DND-41 (cell line): ENCODE data around the gene FUNDC2.
A peak's percentile ranks its signal among the peaks of the same experiment; 100 is the strongest.

ENCODE experiments used
- ATAC-seq: fragments of 200-7000 bp; cut with Tn5 transposase; 3 replicates; pipeline ENCODE4 v1.9.1; 2021; ENCODE audit warnings: low read depth; ENCODE audit not compliant: insufficient read depth
- DNase-seq: peaks from one replicate; pipeline ENCODE4 v3.0.0-alpha.2; 2020
- H2AFZ ChIP-seq: 2 replicates; pipeline ENCODE4 v1.6.0; 2012; ENCODE audit warnings: low read depth, low read length
- H3K27ac ChIP-seq: 2 replicates; pipeline ENCODE4 v1.5.1; 2012; ENCODE audit warnings: low read length, inconsistent platforms
- H3K27me3 ChIP-seq: fragments of 200-600 bp; sonication (generic); 2 replicates; pipeline ENCODE4 v1.6.0; 2012; ENCODE audit warnings: low read length, mild to moderate bottlenecking, inconsistent platforms; ENCODE audit not compliant: insufficient read depth, poor library complexity
- H3K36me3 ChIP-seq: 2 replicates; pipeline ENCODE4 v1.5.1; 2012; ENCODE audit warnings: low read length, inconsistent platforms; ENCODE audit not compliant: insufficient read depth
- H3K4me1 ChIP-seq: 2 replicates; pipeline ENCODE4 v1.5.1; 2012; ENCODE audit warnings: mild to moderate bottlenecking, low read length; ENCODE audit not compliant: insufficient read depth
- H3K4me2 ChIP-seq: 2 replicates; pipeline ENCODE4 v1.6.0; 2012; ENCODE audit warnings: mild to moderate bottlenecking, moderate library complexity, low read length, inconsistent platforms; ENCODE audit not compliant: insufficient read depth
- H3K4me3 ChIP-seq, 2 experiments: fragments of 200-600 bp in 1 of 2; shearing (Covaris generic) in 1 of 2; 2 replicates each; pipeline ENCODE4 v1.5.1; 2012 to 2016; ENCODE audit warnings: inconsistent platforms in 2 of 2, low read length in 2 of 2, mild to moderate bottlenecking in 2 of 2, low read depth in 1 of 2, moderate library complexity in 1 of 2
- H3K79me2 ChIP-seq: 2 replicates; pipeline ENCODE4 v1.6.0; 2012; ENCODE audit warnings: low read length, inconsistent platforms; ENCODE audit not compliant: insufficient read depth
- H3K9ac ChIP-seq: 2 replicates; pipeline ENCODE4 v1.6.0; 2012; ENCODE audit warnings: low read depth, mild to moderate bottlenecking, inconsistent platforms, low read length, moderate library complexity
- H3K9me3 ChIP-seq: 2 replicates; pipeline ENCODE4 v1.5.1; 2012; ENCODE audit warnings: low read length, moderate library complexity, mild to moderate bottlenecking, inconsistent platforms; ENCODE audit not compliant: insufficient read depth, severe bottlenecking
- H4K20me1 ChIP-seq: 2 replicates; pipeline ENCODE4 v1.6.0; 2012; ENCODE audit warnings: low read length; ENCODE audit not compliant: insufficient read depth
- EZH2 ChIP-seq: IDR thresholded peaks from 3 replicates; pipeline ENCODE4 v1.6.1; 2012; ENCODE audit warnings: borderline replicate concordance, low read depth, mild to moderate bottlenecking, moderate library complexity, low read length, inconsistent platforms; ENCODE audit not compliant: severe bottlenecking
- TF ChIP-seq, protein P1 (sequence below): IDR thresholded peaks from 2 replicates; pipeline ENCODE4 v1.5.1; 2012; ENCODE audit warnings: borderline replicate concordance, low read length, moderate library complexity, mild to moderate bottlenecking; ENCODE audit not compliant: poor library complexity, severe bottlenecking; ENCODE audit errors: extremely low read depth

Gene FUNDC2

DNA sequence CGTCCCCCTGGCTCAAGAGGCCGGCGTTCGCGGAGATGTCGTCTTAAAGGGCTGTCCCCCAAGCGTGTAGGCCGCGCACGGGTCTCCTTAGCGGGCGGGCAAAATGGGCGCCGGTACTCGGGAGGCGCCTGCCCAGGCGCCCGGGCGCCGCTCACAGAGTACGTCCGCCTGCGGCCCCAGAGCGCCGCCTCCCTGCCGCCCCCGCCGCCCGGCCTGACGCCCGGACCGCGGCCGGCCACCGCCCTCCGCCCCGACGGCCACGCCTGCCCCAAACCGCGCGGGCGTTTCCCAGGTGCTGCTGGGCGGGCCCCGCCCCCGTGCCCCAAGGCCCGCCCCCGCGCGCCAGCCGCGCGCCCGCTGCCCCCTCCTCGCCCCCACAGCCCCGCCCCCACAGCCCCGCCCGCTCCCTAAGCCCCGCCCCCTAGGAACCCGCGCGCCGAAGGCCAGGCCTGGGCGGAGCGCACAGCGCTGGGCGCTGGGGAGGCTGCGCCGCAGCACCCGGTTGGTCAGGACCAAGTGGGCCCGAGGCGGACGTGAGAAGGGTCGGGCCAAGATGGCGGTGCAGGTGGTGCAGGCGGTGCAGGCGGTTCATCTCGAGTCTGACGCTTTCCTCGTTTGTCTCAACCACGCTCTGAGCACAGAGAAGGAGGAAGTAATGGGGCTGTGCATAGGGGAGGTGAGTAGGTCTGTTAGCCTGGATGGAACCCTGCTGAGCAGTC lies 44.5 kb downstream of the FUNDC2 start, which contains the start of the genes BRCC3, CMC4 and MTCP1:
Gene BRCC3 (plus strand): TSS at position 534 of the 719 bp plus-strand sequence. CDS start 20 bp downstream, at position 554.
Gene CMC4 (minus strand): TSS at position 162 of the 719 bp plus-strand sequence. CDS start 7,113 bp downstream, outside the sequence.
Gene MTCP1 (minus strand): TSS at position 162 of the 719 bp plus-strand sequence. CDS start 5,126 bp downstream, outside the sequence.
- Histone ChIP-seq H3K27me3 (no peaks in the 10 kb centered on the region), H2AFZ (peak within 1 kb of the TSS; percentile 78), H3K9me3 (no peaks in the 10 kb centered on the region), H3K36me3 (peaks cover 25% of the 10 kb centered on the region), H3K9ac (peak within 1 kb of the TSS; percentile 69), H3K4me2 (peak within 1 kb of the TSS; percentile 94), H3K4me1 (peaks cover 54% of the 10 kb centered on the region), H3K27ac (peak within 1 kb of the TSS; percentile 94), H3K4me3 (peak within 1 kb of the TSS; percentile 81 to 83; a peak in 3 of 4 replicates), H4K20me1 (no peaks in the 10 kb centered on the region), H3K79me2 (peaks cover 55% of the 10 kb centered on the region)
- peak; percentile 93 for ATAC-seq
- peak; percentile 83 for DNase-seq
- no peak for TF ChIP-seq EZH2
- TF ChIP-seq, protein P1, sequence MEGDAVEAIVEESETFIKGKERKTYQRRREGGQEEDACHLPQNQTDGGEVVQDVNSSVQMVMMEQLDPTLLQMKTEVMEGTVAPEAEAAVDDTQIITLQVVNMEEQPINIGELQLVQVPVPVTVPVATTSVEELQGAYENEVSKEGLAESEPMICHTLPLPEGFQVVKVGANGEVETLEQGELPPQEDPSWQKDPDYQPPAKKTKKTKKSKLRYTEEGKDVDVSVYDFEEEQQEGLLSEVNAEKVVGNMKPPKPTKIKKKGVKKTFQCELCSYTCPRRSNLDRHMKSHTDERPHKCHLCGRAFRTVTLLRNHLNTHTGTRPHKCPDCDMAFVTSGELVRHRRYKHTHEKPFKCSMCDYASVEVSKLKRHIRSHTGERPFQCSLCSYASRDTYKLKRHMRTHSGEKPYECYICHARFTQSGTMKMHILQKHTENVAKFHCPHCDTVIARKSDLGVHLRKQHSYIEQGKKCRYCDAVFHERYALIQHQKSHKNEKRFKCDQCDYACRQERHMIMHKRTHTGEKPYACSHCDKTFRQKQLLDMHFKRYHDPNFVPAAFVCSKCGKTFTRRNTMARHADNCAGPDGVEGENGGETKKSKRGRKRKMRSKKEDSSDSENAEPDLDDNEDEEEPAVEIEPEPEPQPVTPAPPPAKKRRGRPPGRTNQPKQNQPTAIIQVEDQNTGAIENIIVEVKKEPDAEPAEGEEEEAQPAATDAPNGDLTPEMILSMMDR = no peak

DNA sequence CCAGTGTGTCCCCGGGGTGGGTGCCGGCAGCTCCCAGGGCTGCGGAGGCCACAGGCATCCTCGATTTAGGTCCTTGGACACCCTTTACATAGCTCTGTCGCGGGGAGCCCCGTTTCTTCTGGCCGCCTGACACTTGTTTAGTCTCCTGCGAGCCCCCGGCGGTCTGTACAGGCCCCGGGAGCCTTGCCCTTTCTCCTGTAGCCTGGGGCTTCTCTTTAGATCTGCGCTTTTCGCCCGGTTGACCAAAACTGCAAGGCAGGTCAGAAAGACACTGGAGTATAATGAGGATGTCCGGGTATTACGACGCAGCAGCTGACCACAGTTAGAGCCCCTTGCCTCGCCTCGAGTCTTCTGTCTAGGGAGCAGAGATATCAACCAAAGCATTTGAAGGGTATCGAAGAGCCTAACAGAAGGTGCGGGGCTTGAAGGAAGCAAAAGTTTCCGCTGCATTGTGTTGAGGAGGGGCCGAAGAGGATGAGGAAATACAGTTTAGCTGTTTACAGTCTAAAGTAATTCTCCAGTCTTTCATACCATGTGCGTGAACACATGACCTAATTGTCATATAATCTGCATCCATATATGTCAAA lies 45.1 kb downstream of the FUNDC2 start:
- Histone ChIP-seq H3K79me2 (peaks cover 55% of the 10 kb centered on the region), H3K4me2 (peak overlapping the region; percentile 79), H2AFZ (peak overlapping the region; percentile 67), H3K9ac (peak overlapping the region; percentile 69), H3K4me1 (peaks cover 54% of the 10 kb centered on the region), H3K36me3 (peaks cover 30% of the 10 kb centered on the region), H3K27me3 (no peaks in the 10 kb centered on the region), H3K4me3 (peak overlapping the region; percentile 63 to 83; a peak in 3 of 4 replicates), H3K27ac (peak overlapping the region; percentile 94), H3K9me3 (no peaks in the 10 kb centered on the region), H4K20me1 (no peaks in the 10 kb centered on the region)
- TF ChIP-seq EZH2 = no peak
- TF ChIP-seq, protein P1 = no peak
- DNase-seq (peak; percentile 13), ATAC-seq (peak; percentile 20; the same call in 1 of the 3 replicates)

DNA sequence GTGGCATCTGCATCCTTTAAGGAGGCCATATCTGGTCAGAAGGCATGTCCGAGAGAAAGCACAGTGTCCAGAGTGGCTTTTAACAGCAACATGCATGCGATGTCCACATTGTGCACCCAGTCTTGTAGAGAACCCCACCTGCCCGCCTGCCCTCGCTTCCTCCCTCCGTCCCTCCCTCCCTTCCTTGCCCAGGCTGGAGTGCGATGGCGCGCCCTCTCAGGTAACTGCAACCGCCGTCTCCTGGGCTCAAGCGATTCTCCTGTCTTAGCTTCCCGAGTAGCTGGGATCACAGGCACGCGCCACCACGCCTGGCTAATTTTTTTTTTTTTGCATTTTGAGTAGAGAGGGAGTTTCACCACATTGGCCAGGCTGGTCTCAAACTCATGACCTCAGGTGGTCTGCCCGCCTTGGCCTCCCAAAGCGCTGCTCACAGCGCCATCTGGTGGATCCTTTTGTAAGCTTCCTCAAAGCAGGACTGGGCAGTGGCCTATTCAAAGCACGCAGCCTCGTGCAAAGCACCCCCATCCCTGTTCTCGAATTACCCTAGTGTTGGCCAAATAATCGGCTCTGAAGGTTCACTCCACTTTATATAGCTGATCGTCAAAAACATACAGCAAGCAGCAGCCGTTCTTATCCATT lies 59.7 kb downstream of the FUNDC2 start:
- Histone ChIP-seq H3K4me1 (no peaks in the 10 kb centered on the region), H3K36me3 (peaks cover 27% of the 10 kb centered on the region), H2AFZ (no peak overlapping the region), H4K20me1 (no peaks in the 10 kb centered on the region; the same call in 1 of the 2 replicates), H3K27me3 (no peaks in the 10 kb centered on the region), H3K79me2 (no peaks in the 10 kb centered on the region), H3K9ac (no peak overlapping the region), H3K4me3 (no peak overlapping the region), H3K27ac (no peak overlapping the region), H3K4me2 (no peak overlapping the region), H3K9me3 (no peaks in the 10 kb centered on the region)
- DNase-seq = peak; percentile 36
- TF ChIP-seq, protein P1 = peak; percentile 60
- no peak for TF ChIP-seq EZH2
- peak; percentile 60; the same call in 2 of the 3 replicates for ATAC-seq
